RPMI7951 (cell line): ENCODE data around the gene ZBTB49. TPM values are rescaled to one million over a fixed set of nuclear protein-coding genes. Genes with fewer than 3 reads are reported as not detected.

Experiments
- DNase-seq: peaks from one replicate; pipeline ENCODE4 v3.0.0-alpha.2; 2012; ENCODE audit warnings: low read depth
- total RNA-seq: library from RNA; depleted of rRNA; stranded (reverse); fragments of >200 nt; shearing (Covaris generic); gene quantifications from 2 replicates; pipeline ENCODE4 v1.2.3, GENCODE V29; 2014; rRNA removed

The ZBTB49 gene
- total RNA-seq, 1 experiment from 2014 or later: 2.8 TPM

DNA sequence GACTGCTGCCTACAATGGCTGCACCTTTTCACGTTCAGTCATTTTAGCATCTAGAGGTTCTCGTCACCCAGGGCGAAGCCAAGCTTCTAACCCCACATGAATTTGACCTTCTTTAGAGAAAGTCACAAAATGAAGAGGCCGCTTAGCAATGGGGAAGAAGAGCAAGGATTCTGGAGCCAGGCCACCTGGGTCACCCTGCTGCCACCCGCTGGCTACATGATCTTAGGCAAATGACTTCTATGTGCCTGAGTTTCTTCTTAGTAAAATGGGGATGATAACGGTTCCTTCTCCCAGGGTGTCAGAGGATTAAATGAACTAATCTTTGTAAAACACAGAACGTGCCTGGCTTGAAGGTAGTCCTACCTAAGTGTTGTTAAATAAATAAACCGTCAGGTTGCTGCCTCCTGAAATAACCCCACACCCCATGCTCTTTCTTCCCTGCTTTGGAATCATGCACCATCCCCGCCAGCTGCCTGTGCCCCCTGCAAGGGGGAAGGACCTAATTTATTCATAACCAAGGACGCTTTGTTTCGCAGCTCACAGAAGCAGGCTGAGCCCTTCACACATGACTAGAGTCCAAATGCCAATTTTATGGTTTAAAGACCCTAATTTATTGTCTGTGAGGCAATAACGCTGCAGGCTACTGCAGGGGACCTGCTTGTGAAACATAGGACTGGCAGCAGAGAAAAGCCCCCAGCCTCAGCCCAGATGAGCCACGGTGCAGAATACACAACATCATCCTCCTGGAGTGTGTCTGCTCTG, 68.2 kb downstream of the ZBTB49 start:
- DNase-seq: no peak

DNA sequence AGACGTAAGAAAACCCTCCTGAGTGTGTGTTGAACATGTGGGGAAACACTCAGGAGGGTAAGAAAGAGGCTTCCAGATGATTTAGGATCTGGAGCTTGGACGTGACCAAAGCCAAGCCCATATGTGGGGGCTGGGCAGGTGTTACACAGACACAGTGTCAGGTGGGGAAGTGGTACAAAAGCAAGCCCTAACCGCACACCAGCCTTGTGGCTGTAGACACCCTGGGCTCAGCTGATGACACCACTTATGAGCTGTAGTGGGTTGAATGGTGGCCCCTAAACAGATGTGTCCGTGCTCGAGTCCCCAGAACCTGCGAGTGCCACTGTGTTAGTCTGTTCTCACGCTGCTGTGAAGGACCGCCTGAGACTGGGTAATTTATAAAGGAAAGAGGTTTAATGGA, 71.8 kb downstream of the ZBTB49 start:
- no peak for DNase-seq

- DNase-seq: no peak
Observed at GRCh38 chr4:4362991-4363697, 73.1 kb downstream of the ZBTB49 start.

GRCh38 chr4:4364061-4364460, 74.0 kb downstream of the ZBTB49 start:
- DNase-seq: no peak

GRCh38 chr4:4364486-4365208, 74.6 kb downstream of the ZBTB49 start:
- DNase-seq: no peak

GRCh38 chr4:4368809-4369580, 78.9 kb downstream of the ZBTB49 start:
- no peak for DNase-seq

Other genes with a start within 250 kb of the ZBTB49 start
- not detected in 2 replicates for gene OTOP1, start 63.3 kb upstream of the ZBTB49 start, total RNA-seq
- gene TMEM128, start 42.0 kb upstream of the ZBTB49 start, total RNA-seq: 20.2 and 30.1 TPM in 2 replicates
- gene LYAR, start 97 bp upstream of the ZBTB49 start, total RNA-seq: 29.3 and 31.5 TPM in 2 replicates
- gene NSG1, start 96.9 kb downstream of the ZBTB49 start, total RNA-seq: not detected in 2 replicates